DND-41 (cell line): ENCODE results near the gene DCAF15.
"Not testable (repeated sequence)": the region's sequence is repeated elsewhere in the genome, so short reads cannot be mapped to it uniquely, and the experiment has no call there.

Source experiments
- CTCF ChIP-seq: IDR thresholded peaks from 2 replicates; pipeline ENCODE4 v1.5.1; 2012; ENCODE audit warnings: borderline replicate concordance, low read length, moderate library complexity, mild to moderate bottlenecking; ENCODE audit not compliant: poor library complexity, severe bottlenecking; ENCODE audit errors: extremely low read depth
- EZH2 ChIP-seq: IDR thresholded peaks from 3 replicates; pipeline ENCODE4 v1.6.1; 2012; ENCODE audit warnings: borderline replicate concordance, low read depth, mild to moderate bottlenecking, moderate library complexity, low read length, inconsistent platforms; ENCODE audit not compliant: severe bottlenecking

GRCh38 chr19:13973479-13973878 is 21.2 kb downstream of the DCAF15 start:
- TF ChIP-seq CTCF, EZH2: not testable (repeated sequence)
